ENCODE measurements around the gene MAP7D3.
"Not testable (repeated sequence)": the region's sequence is repeated elsewhere in the genome, so short reads cannot be mapped to it uniquely, and the experiment has no call there.

MAP7D3 gene

GRCh38 chrX:136251041-136251991 is at the start of gene MAP7D3:
Gene MAP7D3 (minus strand): TSS chrX:136251400. CDS start chrX:136251358, 42 bp downstream.
- DNase-seq (ENCODE audit: low read depth): no peak

GRCh38 chrX:136300721-136301120 is 49.5 kb upstream of the MAP7D3 start, which contains the start of gene ADGRG4:
Gene ADGRG4 (plus strand): TSS chrX:136300963. CDS start chrX:136308778, 7,815 bp downstream.
- not testable (repeated sequence) for DNase-seq (ENCODE audit: low read depth)

GRCh38 chrX:136295380-136295779 is 44.2 kb upstream of the MAP7D3 start:
- DNase-seq (ENCODE audit: low read depth): no peak

GRCh38 chrX:136292656-136293055 is 41.5 kb upstream of the MAP7D3 start:
- DNase-seq (ENCODE audit: low read depth): no peak

GRCh38 chrX:136291824-136292223 is 40.6 kb upstream of the MAP7D3 start:
- DNase-seq (ENCODE audit: low read depth): no peak

GRCh38 chrX:136286375-136286774 is 35.2 kb upstream of the MAP7D3 start:
- DNase-seq (ENCODE audit: low read depth): not testable (repeated sequence)

GRCh38 chrX:136275553-136275952 is 24.4 kb upstream of the MAP7D3 start:
- DNase-seq (ENCODE audit: low read depth): no peak

- no peak for DNase-seq (ENCODE audit: low read depth)
Observed at GRCh38 chrX:136273986-136274385, 22.8 kb upstream of the MAP7D3 start.

- no peak for DNase-seq (ENCODE audit: low read depth)
Observed at GRCh38 chrX:136272325-136272724, 21.1 kb upstream of the MAP7D3 start.

- no peak for DNase-seq (ENCODE audit: low read depth)
Observed at GRCh38 chrX:136271300-136271699, 20.1 kb upstream of the MAP7D3 start.

- DNase-seq (ENCODE audit: low read depth): no peak
Observed at GRCh38 chrX:136269921-136270320, 18.7 kb upstream of the MAP7D3 start.

GRCh38 chrX:136268051-136269048 is 17.1 kb upstream of the MAP7D3 start:
- no peak for DNase-seq (ENCODE audit: low read depth)

- DNase-seq (ENCODE audit: low read depth): no peak
Observed at GRCh38 chrX:136266828-136267227, 15.6 kb upstream of the MAP7D3 start.

GRCh38 chrX:136262812-136263315 is 11.7 kb upstream of the MAP7D3 start:
- no peak for DNase-seq (ENCODE audit: low read depth)

- no peak for DNase-seq (ENCODE audit: low read depth)
Observed at GRCh38 chrX:136262243-136262642, 11.0 kb upstream of the MAP7D3 start.

- DNase-seq (ENCODE audit: low read depth): no peak
Observed at GRCh38 chrX:136261321-136261720, 10.1 kb upstream of the MAP7D3 start.

- DNase-seq (ENCODE audit: low read depth): no peak
Observed at GRCh38 chrX:136260776-136261175, 9.6 kb upstream of the MAP7D3 start.

- no peak for DNase-seq (ENCODE audit: low read depth)
Observed at GRCh38 chrX:136259543-136259942, 8.3 kb upstream of the MAP7D3 start.

GRCh38 chrX:136258951-136259350 is 7.8 kb upstream of the MAP7D3 start:
- no peak for DNase-seq (ENCODE audit: low read depth)

- DNase-seq (ENCODE audit: low read depth): no peak
Observed at GRCh38 chrX:136256026-136256425, 4.8 kb upstream of the MAP7D3 start.

GRCh38 chrX:136255541-136255940 is 4.3 kb upstream of the MAP7D3 start:
- no peak for DNase-seq (ENCODE audit: low read depth)

Measured in HS-27A (cell line).